ENCODE results near the gene SMIM10L2A.

DNA sequence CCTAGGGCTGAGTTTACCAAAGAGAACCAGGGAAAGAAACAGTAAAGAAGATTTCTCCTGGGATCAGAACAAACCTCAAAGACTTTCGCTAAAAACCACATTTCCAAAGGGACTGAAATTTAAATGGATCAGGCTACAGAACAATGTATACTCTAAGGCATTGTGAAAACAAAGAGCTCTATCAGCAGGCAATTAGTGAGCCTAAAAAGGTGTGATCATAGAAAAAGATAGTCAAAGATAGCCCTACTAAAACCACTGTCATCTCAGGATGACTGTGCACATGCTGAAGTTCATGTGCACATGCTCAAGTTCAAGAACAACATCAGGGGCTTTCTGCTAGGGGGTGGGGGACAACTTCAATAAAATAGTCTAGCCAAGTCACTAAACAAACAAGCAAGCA lies 12.9 kb upstream of the SMIM10L2A start:
- no peak for TF ChIP-seq EP300 (IDR thresholded peaks at IDR 0.05)
- no peak for TF ChIP-seq POLR2A (IDR thresholded peaks at IDR 0.05)
- TF ChIP-seq, protein P1, sequence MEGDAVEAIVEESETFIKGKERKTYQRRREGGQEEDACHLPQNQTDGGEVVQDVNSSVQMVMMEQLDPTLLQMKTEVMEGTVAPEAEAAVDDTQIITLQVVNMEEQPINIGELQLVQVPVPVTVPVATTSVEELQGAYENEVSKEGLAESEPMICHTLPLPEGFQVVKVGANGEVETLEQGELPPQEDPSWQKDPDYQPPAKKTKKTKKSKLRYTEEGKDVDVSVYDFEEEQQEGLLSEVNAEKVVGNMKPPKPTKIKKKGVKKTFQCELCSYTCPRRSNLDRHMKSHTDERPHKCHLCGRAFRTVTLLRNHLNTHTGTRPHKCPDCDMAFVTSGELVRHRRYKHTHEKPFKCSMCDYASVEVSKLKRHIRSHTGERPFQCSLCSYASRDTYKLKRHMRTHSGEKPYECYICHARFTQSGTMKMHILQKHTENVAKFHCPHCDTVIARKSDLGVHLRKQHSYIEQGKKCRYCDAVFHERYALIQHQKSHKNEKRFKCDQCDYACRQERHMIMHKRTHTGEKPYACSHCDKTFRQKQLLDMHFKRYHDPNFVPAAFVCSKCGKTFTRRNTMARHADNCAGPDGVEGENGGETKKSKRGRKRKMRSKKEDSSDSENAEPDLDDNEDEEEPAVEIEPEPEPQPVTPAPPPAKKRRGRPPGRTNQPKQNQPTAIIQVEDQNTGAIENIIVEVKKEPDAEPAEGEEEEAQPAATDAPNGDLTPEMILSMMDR (IDR thresholded peaks at IDR 0.05) = no peak

Measured in ovary (tissue), 3 donors.